GM12873 (cell line): ENCODE data around the gene WDR37.

Experiments
- CTCF ChIP-seq: IDR thresholded peaks from 2 replicates; pipeline ENCODE4 v1.5.1; 2012; ENCODE audit warnings: low read depth, mild to moderate bottlenecking, moderate library complexity, low read length, control low read depth; ENCODE audit not compliant: insufficient read depth; ENCODE audit errors: missing control alignments

The WDR37 gene

GRCh38 chr10:1061930-1062774 is 6.0 kb downstream of the WDR37 start:
- TF ChIP-seq CTCF = no peak

- TF ChIP-seq CTCF = no peak
Measured at GRCh38 chr10:1063232-1063865, 7.2 kb downstream of the WDR37 start.

- no peak for TF ChIP-seq CTCF
Measured at GRCh38 chr10:1064964-1065247, 8.7 kb downstream of the WDR37 start.

- no peak for TF ChIP-seq CTCF
Measured at GRCh38 chr10:1068380-1069361, 12.5 kb downstream of the WDR37 start.

GRCh38 chr10:1070919-1071318 is 14.7 kb downstream of the WDR37 start:
- no peak for TF ChIP-seq CTCF

GRCh38 chr10:1074052-1074747 is 18.0 kb downstream of the WDR37 start:
- TF ChIP-seq CTCF = peak; percentile 34
